Ascending aorta (tissue), 2 donors: ENCODE results near the gene PATJ. TPM values are rescaled to one million over a fixed set of nuclear protein-coding genes. Genes with fewer than 3 reads are reported as not detected.

Experiments used
- DNase-seq, 2 donors: peaks; one replicate each; pipeline ENCODE4 v3.0.0-alpha.2; 2019; ENCODE audit warnings: low spot score in 2 of 2
- H3K27ac ChIP-seq, 2 donors: fragments of 200-600 bp; sonication (generic); one replicate each; pipeline ENCODE4 v1.5.1; 2016 to 2017; ENCODE audit warnings: mild to moderate bottlenecking in 1 of 2
- H3K27me3 ChIP-seq: fragments of 200-600 bp; sonication (generic); one replicate; pipeline ENCODE4 v1.5.1; 2017
- H3K36me3 ChIP-seq, 2 donors: fragments of 200-600 bp; sonication (generic); one replicate each; pipeline ENCODE4 v1.5.1; 2016
- H3K4me1 ChIP-seq, 2 donors: fragments of 200-600 bp; sonication (generic); one replicate each; pipeline ENCODE4 v1.5.1; 2016 to 2017; ENCODE audit warnings: mild to moderate bottlenecking in 1 of 2
- H3K4me3 ChIP-seq, 2 donors: fragments of 200-600 bp; sonication (generic); one replicate each; pipeline ENCODE4 v1.5.1; 2016 to 2017; ENCODE audit warnings: mild to moderate bottlenecking in 1 of 2
- H3K9me3 ChIP-seq, 2 donors: fragments of 200-600 bp; sonication (generic); one replicate each; pipeline ENCODE4 v1.5.1; 2016
- intact Hi-C: fragments of 100-400 bp; cut with DNase I; formaldehyde crosslinking; loops from one replicate; pipeline ENCODE4 v1.15.1; 2023
- total RNA-seq: library from RNA; depleted of rRNA; stranded (reverse); fragments of >200 nt; gene quantifications from one replicate; pipeline ENCODE4 v1.1.0, GENCODE V29; 2016
- TF ChIP-seq, protein P1 (sequence below), 3 experiments: fragments of 200-600 bp in 2 of 3; fragments of 450-650 bp in 1 of 3; sonication (generic) in 2 of 3; IDR thresholded peaks; one replicate each; pipeline ENCODE4 v1.5.1; 2016 to 2019; ENCODE audit warnings: antibody characterized with exemption in 3 of 3, mild to moderate bottlenecking in 1 of 3, moderate library complexity in 1 of 3

PATJ gene
- total RNA-seq, 1 donor from 2014 or later, result 26.7 TPM

DNA sequence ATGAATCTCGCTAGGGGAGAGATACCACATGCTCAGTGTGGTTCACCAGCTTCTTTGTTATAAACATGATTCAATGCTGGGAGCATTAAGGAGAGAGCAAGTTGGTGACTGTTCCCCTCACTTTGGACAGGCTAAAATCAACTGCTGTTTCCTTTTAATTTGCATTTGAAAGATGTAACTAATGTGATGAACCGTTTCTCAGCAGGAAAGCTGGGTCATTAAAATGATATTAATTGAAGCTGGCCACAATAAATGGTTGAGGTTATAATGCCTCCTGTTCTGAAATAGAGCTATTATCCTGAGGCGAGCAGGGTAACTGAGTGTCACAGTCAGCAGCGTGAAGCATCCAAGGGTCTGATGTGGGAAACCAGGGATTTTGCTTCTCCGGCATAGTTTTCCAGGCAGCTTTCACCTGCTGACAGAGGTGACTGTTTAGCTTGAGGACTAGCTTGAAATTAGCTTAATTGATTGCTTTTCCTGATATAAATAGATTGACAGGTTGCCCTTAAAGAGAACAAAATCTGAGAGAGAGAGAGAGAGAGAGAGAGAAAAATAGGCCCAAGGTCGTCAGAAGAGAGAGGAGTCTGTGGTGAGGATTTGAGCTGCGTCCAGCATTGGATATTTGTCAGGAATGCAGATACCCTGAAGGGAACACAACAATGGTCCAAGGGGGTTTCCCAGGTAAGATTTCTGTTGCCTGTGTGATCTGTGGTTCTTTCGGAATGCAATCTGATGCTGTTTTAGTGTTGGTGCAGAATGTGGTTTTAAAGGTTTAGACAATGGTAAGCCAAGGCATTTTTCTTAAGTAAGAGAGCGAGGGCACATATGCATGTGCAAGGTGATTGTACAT lies 209.7 kb downstream of the PATJ start:
- H3K4me1 ChIP-seq, result no peaks in the 10 kb centered on the region
- intact Hi-C loops, result no loop called here
- no peak overlapping the region for H3K27ac ChIP-seq
- H3K27me3 ChIP-seq, result no peaks in the 10 kb centered on the region
- no peak overlapping the region for H3K4me3 ChIP-seq
- TF ChIP-seq, protein P1, sequence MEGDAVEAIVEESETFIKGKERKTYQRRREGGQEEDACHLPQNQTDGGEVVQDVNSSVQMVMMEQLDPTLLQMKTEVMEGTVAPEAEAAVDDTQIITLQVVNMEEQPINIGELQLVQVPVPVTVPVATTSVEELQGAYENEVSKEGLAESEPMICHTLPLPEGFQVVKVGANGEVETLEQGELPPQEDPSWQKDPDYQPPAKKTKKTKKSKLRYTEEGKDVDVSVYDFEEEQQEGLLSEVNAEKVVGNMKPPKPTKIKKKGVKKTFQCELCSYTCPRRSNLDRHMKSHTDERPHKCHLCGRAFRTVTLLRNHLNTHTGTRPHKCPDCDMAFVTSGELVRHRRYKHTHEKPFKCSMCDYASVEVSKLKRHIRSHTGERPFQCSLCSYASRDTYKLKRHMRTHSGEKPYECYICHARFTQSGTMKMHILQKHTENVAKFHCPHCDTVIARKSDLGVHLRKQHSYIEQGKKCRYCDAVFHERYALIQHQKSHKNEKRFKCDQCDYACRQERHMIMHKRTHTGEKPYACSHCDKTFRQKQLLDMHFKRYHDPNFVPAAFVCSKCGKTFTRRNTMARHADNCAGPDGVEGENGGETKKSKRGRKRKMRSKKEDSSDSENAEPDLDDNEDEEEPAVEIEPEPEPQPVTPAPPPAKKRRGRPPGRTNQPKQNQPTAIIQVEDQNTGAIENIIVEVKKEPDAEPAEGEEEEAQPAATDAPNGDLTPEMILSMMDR (IDR thresholded peaks at IDR 0.05), result no peak
- no peaks in the 10 kb centered on the region for H3K9me3 ChIP-seq
- no peaks in the 10 kb centered on the region for H3K36me3 ChIP-seq
- DNase-seq, result no peak

DNA sequence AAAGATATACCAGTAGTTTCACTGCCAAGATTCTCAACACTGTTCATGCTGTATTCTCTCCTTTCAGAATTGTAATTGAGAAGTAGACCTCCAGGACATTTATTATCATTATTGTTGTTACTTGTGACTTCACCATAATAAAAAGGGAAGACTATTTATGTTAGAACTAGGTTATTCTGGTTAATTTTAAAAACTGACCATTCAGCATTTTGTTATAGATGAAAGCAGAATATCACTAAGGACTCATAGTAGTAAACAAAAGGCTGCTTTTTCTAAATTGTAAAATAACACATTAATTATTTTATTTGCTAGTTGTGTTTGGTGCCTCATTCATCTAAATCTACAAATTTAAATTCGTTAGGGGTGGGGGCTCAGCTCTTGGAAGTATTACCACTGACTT lies 210.4 kb downstream of the PATJ start:
- H3K27ac ChIP-seq, result no peak overlapping the region
- DNase-seq, result no peak
- no peaks in the 10 kb centered on the region for H3K27me3 ChIP-seq
- H3K36me3 ChIP-seq, result no peaks in the 10 kb centered on the region
- no peak overlapping the region for H3K4me3 ChIP-seq
- intact Hi-C loops, result no loop called here
- no peaks in the 10 kb centered on the region for H3K4me1 ChIP-seq
- no peaks in the 10 kb centered on the region for H3K9me3 ChIP-seq
- TF ChIP-seq, protein P1 (IDR thresholded peaks at IDR 0.05), result no peak

DNA sequence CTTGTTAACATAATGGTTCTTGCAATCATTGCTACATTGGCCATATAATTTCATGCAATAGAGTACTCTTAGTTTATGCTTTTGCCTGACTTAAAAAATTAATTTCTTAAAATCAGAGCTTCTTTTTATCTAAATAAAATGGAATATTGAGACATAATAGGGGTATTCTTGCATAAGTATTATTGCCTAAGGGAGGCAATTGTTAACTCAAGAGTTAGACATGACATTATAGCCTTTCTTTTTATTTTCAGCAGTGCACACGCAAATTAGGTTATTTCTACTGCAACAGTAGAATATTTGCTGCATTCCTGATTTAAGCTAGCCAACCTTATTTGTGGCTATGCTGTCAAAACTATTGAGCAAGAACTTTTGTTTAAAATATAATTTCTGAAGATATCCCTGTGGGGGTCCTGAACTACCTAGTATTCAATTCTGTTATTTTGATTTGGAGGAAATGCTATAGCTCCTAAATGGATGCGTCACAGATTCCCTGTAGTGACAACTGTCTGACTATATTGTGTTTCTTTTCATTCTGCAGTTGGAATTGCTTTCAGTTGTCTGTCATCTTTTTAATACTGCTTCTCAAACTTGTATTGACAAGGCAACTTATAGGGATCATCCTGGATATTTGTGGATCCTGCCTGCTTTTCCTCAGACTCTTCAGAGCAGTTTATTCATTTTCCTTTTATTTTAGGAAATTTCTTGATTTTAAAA lies 211.0 kb downstream of the PATJ start:
- H3K9me3 ChIP-seq, result no peaks in the 10 kb centered on the region
- H3K4me1 ChIP-seq, result no peaks in the 10 kb centered on the region
- H3K36me3 ChIP-seq, result no peaks in the 10 kb centered on the region
- no peak overlapping the region for H3K4me3 ChIP-seq
- intact Hi-C loops, result no loop called here
- no peaks in the 10 kb centered on the region for H3K27me3 ChIP-seq
- TF ChIP-seq, protein P1 (IDR thresholded peaks at IDR 0.05), result no peak
- no peak for DNase-seq
- H3K27ac ChIP-seq, result no peak overlapping the region

DNA sequence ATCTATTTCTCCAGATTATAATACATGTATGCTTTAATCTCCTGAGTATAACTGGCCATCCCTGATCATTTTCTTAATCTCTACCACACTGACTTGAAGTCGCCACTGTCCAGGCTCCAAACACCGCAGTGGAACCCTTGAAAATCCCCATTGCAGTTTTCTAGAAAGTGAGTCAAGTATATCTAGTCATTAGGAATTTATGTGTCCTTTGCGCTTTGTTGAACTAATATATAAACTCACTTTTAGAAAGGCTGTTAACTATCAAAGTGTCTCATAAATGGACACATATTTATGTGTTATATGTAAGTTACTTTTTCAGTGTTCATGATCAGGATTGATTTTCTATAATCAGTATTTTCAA lies 211.5 kb downstream of the PATJ start:
- H3K9me3 ChIP-seq, result no peaks in the 10 kb centered on the region
- no peak for DNase-seq
- H3K36me3 ChIP-seq, result no peaks in the 10 kb centered on the region
- H3K4me1 ChIP-seq, result no peaks in the 10 kb centered on the region
- no peak overlapping the region for H3K27ac ChIP-seq
- intact Hi-C loops, result no loop called here
- no peak overlapping the region for H3K4me3 ChIP-seq
- H3K27me3 ChIP-seq, result no peaks in the 10 kb centered on the region
- TF ChIP-seq, protein P1 (IDR thresholded peaks at IDR 0.05), result no peak

DNA sequence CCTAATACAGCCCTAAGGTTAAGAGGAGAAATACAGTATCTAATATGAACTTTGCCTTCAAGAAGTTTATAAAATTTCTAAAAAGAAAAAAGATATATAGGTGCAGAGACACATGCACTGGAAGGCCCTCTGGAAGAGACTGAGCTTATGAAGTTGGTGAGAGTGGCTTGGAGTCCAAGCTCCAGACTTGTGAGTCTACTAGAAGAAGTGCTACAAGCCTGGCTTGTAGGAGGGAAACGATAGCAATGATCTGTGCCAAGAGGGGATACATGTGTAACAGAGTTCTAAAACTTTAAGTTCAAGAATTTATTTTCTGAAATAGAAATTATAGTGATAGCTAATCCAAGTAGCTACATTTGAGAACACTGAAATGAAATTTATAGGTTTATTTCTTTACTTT lies 213.0 kb downstream of the PATJ start:
- intact Hi-C loops, result no loop called here
- H3K9me3 ChIP-seq, result no peaks in the 10 kb centered on the region
- H3K4me1 ChIP-seq, result no peaks in the 10 kb centered on the region
- no peaks in the 10 kb centered on the region for H3K36me3 ChIP-seq
- H3K27me3 ChIP-seq, result no peaks in the 10 kb centered on the region
- no peak overlapping the region for H3K4me3 ChIP-seq
- DNase-seq, result no peak
- no peak overlapping the region for H3K27ac ChIP-seq
- TF ChIP-seq, protein P1 (IDR thresholded peaks at IDR 0.05), result no peak
